HFFc6 (cell line): Measurements from ENCODE around the gene KCNJ16. TPM values are rescaled to one million over a fixed set of nuclear protein-coding genes. Genes with fewer than 3 reads are reported as not detected.

Experiments
- DNase-seq: peaks from one replicate; pipeline ENCODE4 v3.0.0-alpha.2; 2018
- H3K27ac Mint-ChIP-seq: 2 replicates; pipeline ENCODE4 v1.8.0; 2020; ENCODE audit warnings: mild to moderate bottlenecking, mixed read lengths
- H3K27me3 Mint-ChIP-seq: 2 replicates; pipeline ENCODE4 v1.8.0; 2021; ENCODE audit warnings: mild to moderate bottlenecking, moderate library complexity, mixed read lengths; ENCODE audit not compliant: insufficient read depth
- H3K36me3 Mint-ChIP-seq: 2 replicates; pipeline ENCODE4 v1.8.0; 2021; ENCODE audit warnings: low read depth, mixed read lengths
- H3K4me1 Mint-ChIP-seq: 2 replicates; pipeline ENCODE4 v1.8.0; 2020; ENCODE audit warnings: low read depth, mixed read lengths
- H3K4me3 Mint-ChIP-seq: 2 replicates; pipeline ENCODE4 v1.8.0; 2020; ENCODE audit warnings: mild to moderate bottlenecking, moderate library complexity, mixed read lengths
- H3K9me3 Mint-ChIP-seq: 2 replicates; pipeline ENCODE4 v1.8.0; 2020; ENCODE audit warnings: mild to moderate bottlenecking, mixed read lengths
- total RNA-seq, 6 experiments: library from RNA; stranded (reverse); fragmentation: NEBNext Ultra II Directional; extraction: Animal tissue kit (Norgen Biotek cat#: 25700); gene quantifications; 2 replicates in 1 of 6; 3 replicates in 5 of 6; pipeline ENCODE4 v1.2.3, GENCODE V29; 2021
- TF ChIP-seq, protein P1 (sequence below): fragments of 200-600 bp; sonication (generic); IDR thresholded peaks from 2 replicates; pipeline ENCODE4 v1.5.0; 2021; ENCODE audit warnings: antibody characterized with exemption, mild to moderate bottlenecking

Gene KCNJ16
- total RNA-seq, 6 experiments from 2014 or later: not detected

- Mint-ChIP-seq H3K36me3 (no peaks in the 10 kb centered on the region), H3K27ac (no peak overlapping the region), H3K27me3 (no peaks in the 10 kb centered on the region; the same call in 1 of the 2 replicates), H3K4me1 (no peaks in the 10 kb centered on the region), H3K9me3 (no peaks in the 10 kb centered on the region), H3K4me3 (no peak overlapping the region)
- TF ChIP-seq, protein P1, sequence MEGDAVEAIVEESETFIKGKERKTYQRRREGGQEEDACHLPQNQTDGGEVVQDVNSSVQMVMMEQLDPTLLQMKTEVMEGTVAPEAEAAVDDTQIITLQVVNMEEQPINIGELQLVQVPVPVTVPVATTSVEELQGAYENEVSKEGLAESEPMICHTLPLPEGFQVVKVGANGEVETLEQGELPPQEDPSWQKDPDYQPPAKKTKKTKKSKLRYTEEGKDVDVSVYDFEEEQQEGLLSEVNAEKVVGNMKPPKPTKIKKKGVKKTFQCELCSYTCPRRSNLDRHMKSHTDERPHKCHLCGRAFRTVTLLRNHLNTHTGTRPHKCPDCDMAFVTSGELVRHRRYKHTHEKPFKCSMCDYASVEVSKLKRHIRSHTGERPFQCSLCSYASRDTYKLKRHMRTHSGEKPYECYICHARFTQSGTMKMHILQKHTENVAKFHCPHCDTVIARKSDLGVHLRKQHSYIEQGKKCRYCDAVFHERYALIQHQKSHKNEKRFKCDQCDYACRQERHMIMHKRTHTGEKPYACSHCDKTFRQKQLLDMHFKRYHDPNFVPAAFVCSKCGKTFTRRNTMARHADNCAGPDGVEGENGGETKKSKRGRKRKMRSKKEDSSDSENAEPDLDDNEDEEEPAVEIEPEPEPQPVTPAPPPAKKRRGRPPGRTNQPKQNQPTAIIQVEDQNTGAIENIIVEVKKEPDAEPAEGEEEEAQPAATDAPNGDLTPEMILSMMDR: no peak
- DNase-seq: no peak
These were observed 16.1 kb downstream of the KCNJ16 start for GRCh38 chr17:70091005-70091568.

DNA sequence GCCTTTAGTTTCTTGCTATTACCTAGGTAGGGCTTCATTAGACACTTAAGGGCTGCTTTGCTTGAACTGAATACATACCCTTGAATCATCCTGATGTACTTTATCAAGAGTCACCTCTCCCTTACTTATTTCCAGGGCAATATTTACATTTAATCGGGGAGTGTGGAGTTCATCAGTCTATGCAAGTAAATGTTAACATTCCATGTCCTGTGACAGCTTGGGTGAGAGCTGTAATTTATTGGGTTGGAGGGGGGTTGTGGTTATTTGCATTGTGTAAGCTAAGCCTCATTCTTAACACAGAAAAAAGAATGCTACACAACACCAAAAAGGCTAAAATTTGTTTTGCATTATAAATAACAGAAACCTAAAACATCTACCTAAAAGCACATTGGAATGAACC is 16.7 kb downstream of the KCNJ16 start:
- Mint-ChIP-seq H3K27ac (no peak overlapping the region), H3K9me3 (no peaks in the 10 kb centered on the region), H3K4me3 (no peak overlapping the region), H3K27me3 (no peaks in the 10 kb centered on the region; the same call in 1 of the 2 replicates), H3K36me3 (no peaks in the 10 kb centered on the region), H3K4me1 (no peaks in the 10 kb centered on the region)
- TF ChIP-seq, protein P1: no peak
- DNase-seq: no peak

- no peaks in the 10 kb centered on the region for H3K36me3 Mint-ChIP-seq
- H3K4me1 Mint-ChIP-seq: no peaks in the 10 kb centered on the region
- H3K27ac Mint-ChIP-seq: no peak overlapping the region
- H3K4me3 Mint-ChIP-seq: no peak overlapping the region
- DNase-seq: no peak
- TF ChIP-seq, protein P1: no peak
- H3K9me3 Mint-ChIP-seq: no peaks in the 10 kb centered on the region
- H3K27me3 Mint-ChIP-seq: no peaks in the 10 kb centered on the region; the same call in 1 of the 2 replicates
These were observed 18.1 kb downstream of the KCNJ16 start for GRCh38 chr17:70093163-70093562.

DNA sequence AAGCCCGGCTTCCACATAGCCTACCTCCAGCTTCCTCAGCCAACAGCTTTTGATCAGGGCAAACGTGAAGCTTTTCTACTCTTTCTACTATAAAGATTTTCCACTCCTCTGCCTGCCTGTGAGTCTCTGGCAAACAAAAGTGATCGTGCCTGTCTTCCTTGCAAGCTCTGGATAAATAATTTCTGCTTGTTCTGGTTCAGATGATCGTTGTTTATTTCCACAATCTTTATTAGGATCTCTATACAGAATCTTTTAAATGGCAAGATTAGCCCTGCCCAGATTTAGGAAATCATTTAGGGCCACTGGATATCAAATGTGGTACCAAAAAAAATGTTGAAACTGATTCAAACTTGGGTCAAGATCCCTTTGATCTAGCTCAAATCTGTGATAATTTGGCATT is 20.4 kb downstream of the KCNJ16 start:
- H3K9me3 Mint-ChIP-seq: no peaks in the 10 kb centered on the region
- H3K4me1 Mint-ChIP-seq: peaks cover 14% of the 10 kb centered on the region
- H3K36me3 Mint-ChIP-seq: no peaks in the 10 kb centered on the region
- no peak overlapping the region for H3K27ac Mint-ChIP-seq
- H3K4me3 Mint-ChIP-seq: no peak overlapping the region
- no peak for DNase-seq
- TF ChIP-seq, protein P1: no peak
- H3K27me3 Mint-ChIP-seq: no peaks in the 10 kb centered on the region; the same call in 1 of the 2 replicates

DNA sequence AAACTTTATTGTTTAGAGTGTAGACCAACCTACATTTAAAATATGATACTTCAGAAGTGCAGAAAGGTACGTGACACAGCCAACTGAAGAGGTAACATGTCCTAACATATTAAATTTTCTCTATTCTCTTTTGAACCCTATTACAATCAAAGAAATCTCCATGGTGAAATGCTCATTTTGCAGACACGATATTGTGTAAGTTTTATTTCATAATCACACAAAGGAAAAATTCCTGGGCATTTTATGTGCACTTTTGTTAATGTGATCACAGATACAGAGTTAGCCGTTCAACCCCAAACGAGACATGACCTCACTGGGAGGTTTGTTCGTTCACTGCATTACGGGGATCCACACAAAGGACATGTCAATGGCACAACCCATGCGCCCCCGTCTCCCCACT is 21.8 kb downstream of the KCNJ16 start:
- peaks cover 21% of the 10 kb centered on the region for H3K4me1 Mint-ChIP-seq
- TF ChIP-seq, protein P1: no peak
- no peak for DNase-seq
- H3K36me3 Mint-ChIP-seq: no peaks in the 10 kb centered on the region
- no peak overlapping the region for H3K4me3 Mint-ChIP-seq
- no peak overlapping the region for H3K27ac Mint-ChIP-seq
- H3K9me3 Mint-ChIP-seq: no peaks in the 10 kb centered on the region
- no peaks in the 10 kb centered on the region; the same call in 1 of the 2 replicates for H3K27me3 Mint-ChIP-seq
